GM10847 (cell line): ENCODE results near the gene CENPN.
A peak's percentile ranks its signal among the peaks of the same experiment; 100 is the strongest.

Experiments used
- POLR2A ChIP-seq: IDR thresholded peaks from 2 replicates; pipeline ENCODE4 v1.6.1; 2011; ENCODE audit not compliant: insufficient read length; ENCODE audit errors: extremely low read depth

Gene CENPN

DNA sequence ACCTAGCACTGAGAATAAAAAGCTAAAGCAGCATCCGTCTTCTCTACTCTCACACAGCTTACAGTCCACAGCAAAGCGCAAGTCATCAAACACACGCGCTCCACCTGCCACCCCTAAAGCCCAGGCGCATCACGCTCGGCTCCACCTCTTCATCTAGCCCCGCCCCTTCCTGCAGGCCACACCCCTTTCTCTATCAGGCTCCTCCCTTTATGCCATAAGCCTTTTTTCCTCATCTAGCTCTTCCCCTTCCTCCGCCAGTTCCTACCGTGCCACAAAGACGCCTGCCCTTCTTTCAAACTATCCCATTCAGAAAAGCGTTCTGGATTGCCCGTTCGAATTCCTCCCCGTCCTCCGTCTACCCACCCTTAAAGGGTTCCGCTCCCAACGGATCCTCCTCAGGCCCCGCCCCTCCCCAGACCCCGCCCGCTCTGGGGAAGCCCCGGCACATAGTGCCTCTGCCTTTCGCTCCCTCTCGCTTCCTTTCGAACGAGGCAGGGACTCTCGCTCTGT, 69.6 kb downstream of the CENPN start:
- TF ChIP-seq POLR2A, result no peak

DNA sequence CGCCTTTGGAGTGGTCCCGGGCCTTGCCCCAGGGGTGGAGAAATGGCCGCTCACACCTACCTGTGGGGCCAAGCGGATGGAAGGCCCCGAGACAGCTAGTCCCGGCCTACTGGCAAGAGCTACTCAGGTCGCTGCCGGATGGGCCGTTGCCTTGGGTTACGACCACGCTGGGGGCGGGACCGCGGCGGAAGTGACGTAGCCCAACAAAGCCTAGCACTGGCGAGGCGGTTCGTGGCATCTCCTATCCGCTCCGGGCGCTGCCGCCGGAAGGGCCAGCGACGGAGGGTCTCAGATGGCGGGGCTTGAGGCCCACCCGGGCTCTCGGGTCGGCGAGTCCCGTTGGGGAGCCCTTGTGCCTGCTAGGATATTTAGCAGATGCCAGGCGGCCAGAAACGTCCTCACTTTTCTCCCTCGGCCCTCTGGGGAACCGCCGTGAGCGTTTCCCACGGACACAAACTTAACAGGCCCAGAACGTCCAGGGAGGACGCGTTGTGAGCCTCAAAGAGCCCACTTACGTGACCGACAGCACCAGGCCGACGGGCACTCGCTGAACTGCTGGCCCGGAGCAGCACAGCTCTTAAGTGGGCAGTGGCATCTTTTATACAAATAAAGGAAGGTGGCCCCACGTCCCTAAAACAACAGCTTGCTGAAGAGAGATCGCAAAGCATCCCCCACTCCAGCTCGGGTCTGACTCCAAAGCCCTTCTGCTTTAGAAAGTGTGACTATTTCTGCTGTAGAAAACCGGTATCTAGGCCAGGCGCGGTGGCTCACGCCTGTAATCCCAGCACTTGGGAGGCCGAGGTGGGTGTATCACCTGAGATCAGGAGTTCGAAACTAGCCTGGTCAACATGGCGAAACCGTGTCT, 70.3 kb downstream of the CENPN start, which contains the start of gene C16orf46:
Gene C16orf46, minus strand, starts transcription at position 163 of the 865 bp plus-strand sequence. CDS start 13,283 bp downstream, outside the sequence.
- peak; percentile 86 for TF ChIP-seq POLR2A

DNA sequence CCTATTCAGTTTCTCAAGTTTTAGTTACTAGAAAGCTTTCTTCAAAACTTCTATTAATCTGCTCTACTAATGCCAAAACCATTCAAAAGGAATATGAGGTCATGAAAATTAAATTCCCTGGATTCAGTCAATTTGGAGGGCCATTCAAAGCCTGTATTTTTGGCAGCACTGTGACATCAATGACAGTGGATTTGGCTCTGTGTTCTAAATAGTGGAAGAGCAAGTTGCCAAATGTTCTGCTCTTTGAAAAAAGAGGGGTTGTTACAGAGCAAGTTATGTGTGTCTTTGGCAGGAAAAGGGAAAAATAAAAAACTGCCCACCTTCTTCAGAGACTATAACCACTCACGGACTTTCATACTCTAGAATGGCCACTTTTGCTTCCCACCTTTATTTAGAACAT, 73.2 kb downstream of the CENPN start:
- TF ChIP-seq POLR2A, result no peak

DNA sequence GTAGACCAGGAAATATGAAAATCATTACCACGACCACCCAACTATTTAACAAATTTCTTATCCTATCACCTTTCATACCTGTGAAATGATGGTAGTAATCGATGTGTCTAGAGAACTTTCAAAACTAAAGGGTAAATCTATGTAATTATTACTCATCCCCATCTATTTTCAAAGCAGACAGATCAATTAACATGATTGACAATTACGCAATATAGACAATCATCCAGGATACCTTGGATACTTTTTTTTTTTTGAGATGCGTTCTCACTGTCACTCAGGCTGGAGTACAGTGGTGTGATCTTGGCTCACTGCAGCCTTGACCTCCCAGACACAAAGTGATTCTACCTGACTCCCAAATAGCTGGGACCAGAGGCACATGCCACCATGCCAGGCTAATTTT, 74.0 kb downstream of the CENPN start:
- TF ChIP-seq POLR2A, result no peak
